ENCODE measurements around the gene TRIM62. TPM values are rescaled to one million over a fixed set of nuclear protein-coding genes. Genes with fewer than 3 reads are reported as not detected.

The TRIM62 gene
- total RNA-seq, 1 donor from 2014 or later = 10.8 TPM

GRCh38 chr1:33222381-33222780, 40.5 kb upstream of the TRIM62 start:
- Mint-ChIP-seq H3K4me3 (ENCODE audit: unreplicated experiment) (no peak overlapping the region), H3K4me1 (ENCODE audit: unreplicated experiment) (peaks cover 22% of the 10 kb centered on the region), H3K9me3 (ENCODE audit: unreplicated experiment) (no peaks in the 10 kb centered on the region), H3K36me3 (ENCODE audit: low read depth, unreplicated experiment) (peaks cover 4% of the 10 kb centered on the region), H3K27me3 (ENCODE audit: unreplicated experiment) (peaks cover 8% of the 10 kb centered on the region), H3K27ac (ENCODE audit: unreplicated experiment) (no peak overlapping the region)
- DNase-seq (ENCODE audit: low spot score) = no peak
- no peak for TF ChIP-seq CTCF (IDR thresholded peaks at IDR 0.05; ENCODE audit: unreplicated experiment)

DNA sequence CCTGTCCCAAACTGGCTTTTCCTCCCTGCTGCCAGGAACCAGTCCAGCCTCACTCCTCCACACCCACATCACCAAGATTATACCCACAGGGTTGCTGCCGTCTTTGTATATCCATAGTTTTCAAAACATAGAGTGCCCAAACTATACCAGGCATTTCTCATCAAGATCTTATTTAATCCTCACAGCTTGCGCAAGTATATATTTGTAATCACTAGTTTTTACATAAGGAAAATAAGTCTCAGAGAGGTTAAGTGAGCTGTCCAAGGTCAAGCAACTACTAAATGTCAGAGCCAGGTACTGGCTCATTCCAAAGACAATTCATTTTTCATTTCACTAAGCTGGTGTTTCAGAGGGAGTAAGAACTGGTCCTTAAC, 39.5 kb upstream of the TRIM62 start:
- no peak for TF ChIP-seq CTCF (IDR thresholded peaks at IDR 0.05; ENCODE audit: unreplicated experiment)
- H3K27ac Mint-ChIP-seq (ENCODE audit: unreplicated experiment) = no peak overlapping the region

DNA sequence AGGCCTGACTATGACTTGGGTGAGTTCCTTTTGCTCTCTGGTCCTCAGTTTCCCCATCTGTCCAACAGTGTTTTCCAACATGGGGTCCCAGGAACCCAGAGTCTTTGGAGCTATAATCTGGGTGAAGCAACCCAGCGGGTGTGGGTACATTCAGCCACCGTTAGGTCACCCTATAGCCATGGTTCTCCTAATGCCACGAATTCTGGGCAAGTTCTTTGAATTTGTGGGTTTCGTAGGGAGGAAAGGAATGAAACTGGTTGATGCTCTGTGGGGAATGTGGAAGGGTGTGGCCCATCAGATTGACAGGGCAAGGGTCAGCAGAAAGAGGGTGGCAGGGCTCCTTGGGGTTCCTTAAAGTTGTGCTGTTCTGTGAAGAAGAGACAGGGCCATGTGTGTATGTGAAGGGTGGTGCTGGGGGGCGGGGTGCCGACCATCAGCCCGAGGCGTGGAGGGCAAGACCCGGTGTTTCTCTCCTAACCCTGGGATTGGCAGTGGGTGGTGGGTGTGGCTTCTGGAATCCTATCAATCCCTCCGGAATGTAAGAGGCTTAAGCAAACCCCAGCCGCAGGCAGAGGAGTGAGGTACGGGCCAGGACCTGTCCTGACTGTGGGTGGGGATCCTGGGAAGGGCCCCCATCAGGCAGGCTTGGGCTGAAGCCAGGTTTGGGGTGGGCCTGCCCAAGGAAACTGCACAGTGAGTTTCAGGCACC, 39.0 kb upstream of the TRIM62 start:
- no peak for TF ChIP-seq CTCF (IDR thresholded peaks at IDR 0.05; ENCODE audit: unreplicated experiment)
- no peak for DNase-seq (ENCODE audit: low spot score)

More for the DNA sequence above, 39.5 kb upstream of the TRIM62 start:
- no peak overlapping the region for H3K4me3 Mint-ChIP-seq (ENCODE audit: unreplicated experiment)
- H3K36me3 Mint-ChIP-seq (ENCODE audit: low read depth, unreplicated experiment) = peaks cover 4% of the 10 kb centered on the region
- DNase-seq (ENCODE audit: low spot score) = no peak
- H3K4me1 Mint-ChIP-seq (ENCODE audit: unreplicated experiment) = peaks cover 22% of the 10 kb centered on the region
- no peaks in the 10 kb centered on the region for H3K9me3 Mint-ChIP-seq (ENCODE audit: unreplicated experiment)
- peaks cover 8% of the 10 kb centered on the region for H3K27me3 Mint-ChIP-seq (ENCODE audit: unreplicated experiment)

GRCh38 chr1:33219886-33220661, 38.2 kb upstream of the TRIM62 start:
- Mint-ChIP-seq H3K4me3 (ENCODE audit: unreplicated experiment) (no peak overlapping the region), H3K27ac (ENCODE audit: unreplicated experiment) (no peak overlapping the region), H3K9me3 (ENCODE audit: unreplicated experiment) (no peaks in the 10 kb centered on the region), H3K27me3 (ENCODE audit: unreplicated experiment) (peaks cover 8% of the 10 kb centered on the region), H3K36me3 (ENCODE audit: low read depth, unreplicated experiment) (peaks cover 4% of the 10 kb centered on the region), H3K4me1 (ENCODE audit: unreplicated experiment) (peaks cover 22% of the 10 kb centered on the region)
- DNase-seq (ENCODE audit: low spot score) = no peak
- TF ChIP-seq CTCF (IDR thresholded peaks at IDR 0.05; ENCODE audit: unreplicated experiment) = no peak

More for the DNA sequence above, 39.0 kb upstream of the TRIM62 start:
- peaks cover 4% of the 10 kb centered on the region for H3K36me3 Mint-ChIP-seq (ENCODE audit: low read depth, unreplicated experiment)
- no peak overlapping the region for H3K4me3 Mint-ChIP-seq (ENCODE audit: unreplicated experiment)
- no peak overlapping the region for H3K27ac Mint-ChIP-seq (ENCODE audit: unreplicated experiment)
- H3K9me3 Mint-ChIP-seq (ENCODE audit: unreplicated experiment) = no peaks in the 10 kb centered on the region
- peaks cover 22% of the 10 kb centered on the region for H3K4me1 Mint-ChIP-seq (ENCODE audit: unreplicated experiment)
- H3K27me3 Mint-ChIP-seq (ENCODE audit: unreplicated experiment) = peaks cover 8% of the 10 kb centered on the region

DNA sequence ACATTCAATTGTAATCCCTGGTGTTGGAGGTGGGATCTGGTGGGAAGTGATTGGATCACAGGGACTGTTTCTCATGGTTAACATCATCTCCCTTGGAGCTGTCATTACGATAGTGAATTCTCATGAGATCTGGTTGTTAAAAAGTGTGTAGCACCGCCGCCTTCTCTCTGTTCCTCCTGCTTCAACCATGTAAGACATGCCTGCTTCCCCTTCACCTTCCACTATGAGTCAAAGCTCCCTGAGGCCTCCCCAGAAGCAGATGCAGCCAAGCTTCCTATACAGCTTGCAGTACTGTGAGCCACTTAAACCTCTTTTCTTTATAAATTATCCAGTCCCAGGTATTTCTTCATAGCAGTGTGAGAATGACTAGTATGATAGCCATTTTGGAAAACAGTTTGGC, 30.1 kb upstream of the TRIM62 start:
- Mint-ChIP-seq H3K4me1 (ENCODE audit: unreplicated experiment) (no peaks in the 10 kb centered on the region), H3K27me3 (ENCODE audit: unreplicated experiment) (no peaks in the 10 kb centered on the region), H3K4me3 (ENCODE audit: unreplicated experiment) (no peak overlapping the region), H3K27ac (ENCODE audit: unreplicated experiment) (no peak overlapping the region), H3K36me3 (ENCODE audit: low read depth, unreplicated experiment) (no peaks in the 10 kb centered on the region), H3K9me3 (ENCODE audit: unreplicated experiment) (no peaks in the 10 kb centered on the region)
- no peak for TF ChIP-seq CTCF (IDR thresholded peaks at IDR 0.05; ENCODE audit: unreplicated experiment)
- DNase-seq (ENCODE audit: low spot score) = no peak

All from endothelial cell (in vitro differentiated cells).